Sciatic nerve (tissue), 1 donor: ENCODE results near the gene PIGL. TPM values are rescaled to one million over a fixed set of nuclear protein-coding genes. Genes with fewer than 3 reads are reported as not detected.

Experiments
- microRNA-seq: library from miRNA; unstranded; fragments of <30 nt; microRNA quantifications from one replicate; pipeline ENCODE4 v1.2.0, GENCODE V29; 2020
- total RNA-seq: library from RNA; stranded (reverse); fragmentation: NEBNext Ultra II Directional; extraction: Animal tissue kit (Norgen Biotek cat#: 25700); gene quantifications from one replicate; pipeline ENCODE4 v1.2.1, GENCODE V29; 2021
- donor health status: DM: no; HTN: no; CAD: no.

The PIGL gene
- total RNA-seq, 1 donor from 2014 or later, result 54.7 TPM

Small RNA genes lying within 50 kb of the gene (microRNA-seq; reads per million reads assigned to microRNA genes)
- not detected for gene MIR1288

Other genes with a start within 250 kb of the PIGL start
- gene ZSWIM7, start 217.5 kb upstream of the PIGL start, total RNA-seq, result 19.3 TPM
- gene TTC19, start 217.4 kb upstream of the PIGL start, total RNA-seq, result 32.9 TPM
- 131 TPM for gene NCOR1, start 1.7 kb upstream of the PIGL start, total RNA-seq
- gene CENPV, start 136.3 kb downstream of the PIGL start, total RNA-seq, result 8.7 TPM
- gene UBB, start 163.9 kb downstream of the PIGL start, total RNA-seq, result 589 TPM
- 26.3 TPM for gene TRPV2, start 198.4 kb downstream of the PIGL start, total RNA-seq